Chondrocyte (in vitro differentiated cells): ENCODE data around the gene GDE1. TPM values are rescaled to one million over a fixed set of nuclear protein-coding genes. Genes with fewer than 3 reads are reported as not detected.

Experiments
- DNase-seq: peaks from one replicate; pipeline ENCODE4 v3.0.0; 2021; ENCODE audit warnings: mixed read lengths, low spot score
- H3K27ac Mint-ChIP-seq: one replicate; pipeline ENCODE4 v1.8.0; 2021; ENCODE audit warnings: mild to moderate bottlenecking, moderate library complexity, mixed read lengths; ENCODE audit not compliant: unreplicated experiment
- H3K27me3 Mint-ChIP-seq: 2 replicates; pipeline ENCODE4 v1.8.0; 2021; ENCODE audit warnings: low read depth, mixed read lengths
- H3K36me3 Mint-ChIP-seq: 2 replicates; pipeline ENCODE4 v1.8.0; 2021; ENCODE audit warnings: low read depth, mixed read lengths
- H3K4me1 Mint-ChIP-seq: 2 replicates; pipeline ENCODE4 v1.8.0; 2021; ENCODE audit warnings: low read depth, mild to moderate bottlenecking, mixed read lengths
- H3K4me3 Mint-ChIP-seq: one replicate; pipeline ENCODE4 v1.8.0; 2021; ENCODE audit warnings: mild to moderate bottlenecking, moderate library complexity, mixed read lengths; ENCODE audit not compliant: unreplicated experiment
- H3K9me3 Mint-ChIP-seq: 2 replicates; pipeline ENCODE4 v1.8.0; 2021; ENCODE audit warnings: low read depth, mixed read lengths
- CTCF ChIP-seq: fragments of 200-600 bp; sonication (generic); IDR thresholded peaks from 2 replicates; pipeline ENCODE4 v1.5.0; 2021; ENCODE audit warnings: antibody characterized with exemption, mild to moderate bottlenecking, moderate library complexity
- total RNA-seq: library from RNA; stranded (reverse); gene quantifications from 3 replicates; pipeline ENCODE4 v1.2.1, GENCODE V29; 2021

Gene GDE1
- total RNA-seq, 1 donor from 2014 or later, result 71.1 TPM

- H3K36me3 Mint-ChIP-seq, result no peaks in the 10 kb centered on the region
- no peaks in the 10 kb centered on the region for H3K4me1 Mint-ChIP-seq
- no peak overlapping the region for H3K27ac Mint-ChIP-seq
- H3K27me3 Mint-ChIP-seq, result peaks cover 15% of the 10 kb centered on the region
- no peak overlapping the region for H3K4me3 Mint-ChIP-seq
- no peak for DNase-seq
- no peaks in the 10 kb centered on the region for H3K9me3 Mint-ChIP-seq
- TF ChIP-seq CTCF, result no peak
Measured at GRCh38 chr16:19485611-19486010, 36.3 kb downstream of the GDE1 start.

GRCh38 chr16:19484096-19484495 lies 37.8 kb downstream of the GDE1 start:
- no peaks in the 10 kb centered on the region for H3K36me3 Mint-ChIP-seq
- TF ChIP-seq CTCF, result no peak
- H3K4me1 Mint-ChIP-seq, result no peaks in the 10 kb centered on the region
- no peak overlapping the region for H3K4me3 Mint-ChIP-seq
- H3K27me3 Mint-ChIP-seq, result peaks cover 15% of the 10 kb centered on the region
- H3K9me3 Mint-ChIP-seq, result no peaks in the 10 kb centered on the region
- DNase-seq, result no peak
- H3K27ac Mint-ChIP-seq, result no peak overlapping the region

- no peaks in the 10 kb centered on the region for H3K36me3 Mint-ChIP-seq
Measured at GRCh38 chr16:19482291-19482690, 39.6 kb downstream of the GDE1 start.

GRCh38 chr16:19481769-19482168 lies 40.1 kb downstream of the GDE1 start:
- TF ChIP-seq CTCF, result no peak
- Mint-ChIP-seq H3K27me3 (peaks cover 11% of the 10 kb centered on the region), H3K27ac (no peak overlapping the region), H3K36me3 (no peaks in the 10 kb centered on the region), H3K4me1 (no peaks in the 10 kb centered on the region), H3K4me3 (no peak overlapping the region), H3K9me3 (no peaks in the 10 kb centered on the region)
- DNase-seq, result no peak

More at GRCh38 chr16:19482291-19482690, 39.6 kb downstream of the GDE1 start:
- H3K27ac Mint-ChIP-seq, result no peak overlapping the region
- no peaks in the 10 kb centered on the region for H3K9me3 Mint-ChIP-seq
- peaks cover 11% of the 10 kb centered on the region for H3K27me3 Mint-ChIP-seq
- H3K4me3 Mint-ChIP-seq, result no peak overlapping the region
- H3K4me1 Mint-ChIP-seq, result no peaks in the 10 kb centered on the region
- DNase-seq, result no peak
- TF ChIP-seq CTCF, result no peak

- no peak for TF ChIP-seq CTCF
- H3K4me3 Mint-ChIP-seq, result no peak overlapping the region
- DNase-seq, result no peak
- H3K27me3 Mint-ChIP-seq, result peaks cover 13% of the 10 kb centered on the region
- no peaks in the 10 kb centered on the region for H3K36me3 Mint-ChIP-seq
- no peak overlapping the region for H3K27ac Mint-ChIP-seq
- no peaks in the 10 kb centered on the region for H3K4me1 Mint-ChIP-seq
- no peaks in the 10 kb centered on the region for H3K9me3 Mint-ChIP-seq
Measured at GRCh38 chr16:19481296-19481695, 40.6 kb downstream of the GDE1 start.
